Activated CD8-positive, alpha-beta memory T cell treated with anti-CD3 and anti-CD28 coated beads, Interleukin-2, amount 50 U/mL, for 24 hours (primary cell): ENCODE measurements around the gene RFC4.

ENCODE experiments used
- DNase-seq: peaks from one replicate; pipeline ENCODE4 v3.0.0-alpha.2; 2020; ENCODE audit errors: extremely low read depth

RFC4 gene

DNA sequence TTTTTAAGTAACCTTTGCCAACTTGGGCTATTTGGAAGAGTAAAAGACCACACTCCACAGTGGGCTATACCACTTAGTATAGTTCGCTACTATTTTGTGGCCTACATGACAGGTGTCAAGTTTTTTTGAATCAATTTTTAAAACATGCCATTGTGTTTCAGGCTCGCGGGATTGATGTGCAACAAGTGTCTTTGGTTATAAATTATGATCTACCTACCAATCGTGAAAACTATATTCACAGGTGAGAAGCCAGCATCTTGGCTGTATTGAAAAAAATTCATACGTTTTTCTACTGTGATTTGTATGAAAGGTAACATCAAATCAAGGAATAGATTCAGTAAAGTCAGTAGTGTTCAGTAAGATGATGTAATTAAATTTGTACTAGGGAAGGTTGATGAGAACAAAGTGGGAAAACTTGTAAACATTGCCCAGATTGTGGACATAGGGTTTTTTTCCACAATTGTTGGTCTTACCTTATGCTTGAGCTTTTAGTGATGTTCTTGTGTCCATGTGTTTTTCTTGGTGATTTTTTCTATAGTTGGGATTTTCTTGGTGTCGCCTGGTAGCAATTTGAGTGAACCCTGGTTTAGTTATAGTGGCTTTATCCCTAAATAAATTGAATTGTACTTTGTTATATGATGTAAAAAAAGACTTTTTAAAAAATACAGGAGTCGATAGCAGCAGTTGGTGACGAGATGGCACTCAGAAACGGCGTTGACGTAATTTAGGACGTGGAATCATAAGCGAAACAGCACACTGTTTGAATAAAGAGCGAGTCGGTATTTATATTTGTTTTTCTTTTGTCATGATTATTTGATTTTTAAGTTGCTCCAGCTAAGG lies 18.4 kb downstream of the RFC4 start:
- DNase-seq = no peak

DNA sequence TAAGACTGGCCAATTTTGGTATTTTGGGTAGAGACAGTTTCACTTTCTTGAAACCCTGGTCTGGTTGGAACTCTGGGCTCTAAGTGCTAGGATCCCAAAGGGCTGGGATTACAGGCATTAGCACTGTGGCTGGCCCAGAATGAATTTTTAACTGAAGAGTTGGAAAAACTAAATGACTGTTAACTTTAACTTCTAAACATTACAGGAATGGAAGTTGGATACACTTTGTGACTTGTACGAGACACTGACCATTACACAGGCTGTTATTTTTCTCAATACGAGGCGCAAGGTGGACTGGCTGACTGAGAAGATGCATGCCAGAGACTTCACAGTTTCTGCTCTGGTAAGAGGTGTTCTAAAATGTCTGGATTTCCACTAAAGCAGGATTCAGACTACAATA lies 19.4 kb downstream of the RFC4 start:
- DNase-seq = no peak

DNA sequence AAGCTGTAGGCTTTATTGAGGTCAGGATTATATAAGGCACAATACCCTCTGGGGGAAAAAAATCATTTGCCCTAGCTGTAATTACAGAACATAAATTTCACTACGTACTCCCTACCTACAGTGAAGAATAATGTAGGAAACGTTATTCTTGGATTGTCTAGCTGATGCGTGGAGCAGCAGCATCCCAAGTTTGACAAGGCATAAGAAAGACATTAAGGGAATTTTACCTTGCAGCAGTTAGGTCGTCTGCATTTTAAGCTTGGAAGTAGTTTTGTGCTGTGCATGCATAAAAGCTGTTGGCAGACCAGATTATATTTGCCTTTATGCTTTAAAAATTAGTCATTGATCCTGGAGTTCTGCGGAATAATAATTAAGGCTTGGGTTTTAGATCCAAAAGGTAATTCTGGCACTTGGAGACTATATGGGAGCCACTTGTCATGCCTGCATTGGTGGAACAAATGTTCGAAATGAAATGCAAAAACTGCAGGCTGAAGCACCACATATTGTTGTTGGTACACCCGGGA lies 20.7 kb downstream of the RFC4 start:
- DNase-seq = no peak

DNA sequence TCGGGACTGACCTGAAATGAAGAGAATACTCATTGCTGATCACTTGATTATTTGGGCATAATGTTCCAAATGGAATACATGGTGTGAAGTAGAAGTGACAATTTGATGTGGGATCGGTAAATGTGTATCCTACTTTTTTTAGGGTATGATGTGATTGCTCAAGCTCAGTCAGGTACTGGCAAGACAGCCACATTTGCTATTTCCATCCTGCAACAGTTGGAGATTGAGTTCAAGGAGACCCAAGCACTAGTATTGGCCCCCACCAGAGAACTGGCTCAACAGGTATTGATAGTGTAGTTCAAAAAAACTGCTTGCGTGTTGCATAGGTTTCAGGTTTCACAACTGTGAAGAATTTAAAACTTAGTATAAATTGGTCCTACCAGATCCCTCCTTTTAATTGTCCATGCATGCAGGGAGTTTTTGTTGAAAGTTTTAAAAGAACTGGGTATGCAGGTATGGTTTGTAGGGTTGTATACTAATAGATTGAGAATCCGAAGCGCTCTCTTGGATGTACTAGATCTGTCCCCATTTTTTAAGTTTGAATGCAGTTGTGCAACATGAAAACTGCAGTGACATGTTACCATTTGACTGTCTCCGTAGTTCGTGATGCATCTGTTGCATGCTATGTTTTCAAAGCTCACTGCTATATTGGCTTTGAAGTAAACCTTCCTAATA lies 21.3 kb downstream of the RFC4 start:
- no peak for DNase-seq

DNA sequence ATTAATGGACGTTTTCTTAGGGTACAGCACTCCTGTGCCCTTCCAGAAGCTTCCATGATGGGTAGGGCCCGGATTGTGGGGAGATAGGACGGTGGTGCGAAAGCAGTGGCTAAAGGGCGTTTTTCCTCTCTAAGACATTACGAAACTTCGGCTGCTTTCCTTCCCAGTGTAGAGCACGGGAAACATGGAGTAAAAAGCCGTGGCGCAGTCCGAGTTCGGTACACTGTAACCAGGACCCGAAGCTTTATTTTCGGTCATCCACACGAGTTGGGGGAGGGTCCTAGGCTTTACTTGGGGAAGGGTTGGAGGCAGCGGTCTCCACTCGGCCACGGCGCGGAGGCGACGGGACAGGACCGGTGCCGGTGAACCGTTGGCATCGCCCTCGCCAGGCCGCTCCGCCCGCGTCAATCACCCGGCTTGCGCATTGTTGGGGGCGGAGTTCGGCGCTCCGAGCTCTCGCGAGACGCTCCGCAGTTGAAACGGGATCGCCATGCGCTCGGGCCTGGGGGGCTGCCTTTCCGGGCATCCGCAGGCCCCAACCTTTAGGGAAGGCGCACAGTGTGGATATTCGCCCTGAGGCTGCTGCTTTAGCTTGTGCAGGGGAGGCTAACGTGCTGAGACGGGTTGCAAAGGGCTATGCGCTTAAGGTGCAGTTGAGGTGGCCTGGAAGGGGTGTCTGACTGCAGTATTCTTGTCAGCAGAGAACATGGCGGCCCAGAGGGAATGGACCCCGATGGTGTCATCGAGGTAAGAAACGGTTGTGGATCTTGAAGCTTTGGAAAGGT lies 22.4 kb downstream of the RFC4 start:
- DNase-seq = no peak

DNA sequence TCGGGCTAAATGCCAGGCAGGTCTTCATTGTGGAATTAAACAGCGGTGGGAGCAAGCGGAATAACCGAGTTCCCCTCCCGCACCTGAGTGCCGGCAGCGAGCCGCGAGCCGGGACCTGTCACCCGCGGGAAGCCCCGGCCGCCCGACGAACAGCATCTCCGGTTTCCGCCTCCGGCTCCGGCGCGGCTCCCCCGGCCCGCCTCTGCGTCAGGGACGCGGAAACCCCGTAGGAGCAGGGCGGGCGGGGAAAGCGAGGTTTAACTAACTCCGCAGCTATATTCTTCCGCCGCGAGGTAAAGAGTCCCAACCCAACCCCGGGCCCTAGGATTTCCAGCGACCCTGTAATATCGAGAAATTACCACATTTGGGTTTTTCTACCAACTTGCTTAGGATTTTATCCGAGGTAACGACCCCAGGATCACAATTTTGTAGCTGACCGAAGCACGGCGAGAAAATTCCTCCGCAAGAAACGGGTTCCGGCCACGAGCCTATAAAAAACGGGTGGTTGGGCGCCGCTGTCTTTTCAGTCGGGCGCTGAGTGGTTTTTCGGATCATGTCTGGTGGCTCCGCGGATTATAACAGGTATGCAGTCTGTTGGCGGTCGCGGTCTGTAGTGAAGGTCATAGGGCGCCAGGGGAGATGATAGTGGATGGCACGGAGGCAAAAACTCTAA lies 23.1 kb downstream of the RFC4 start, which contains the start of gene EIF4A2:
TSS of gene EIF4A2 (plus strand) at position 520 of the 673 bp plus-strand sequence. CDS start at position 554, 34 bp downstream.
- DNase-seq = peak; percentile 72

DNA sequence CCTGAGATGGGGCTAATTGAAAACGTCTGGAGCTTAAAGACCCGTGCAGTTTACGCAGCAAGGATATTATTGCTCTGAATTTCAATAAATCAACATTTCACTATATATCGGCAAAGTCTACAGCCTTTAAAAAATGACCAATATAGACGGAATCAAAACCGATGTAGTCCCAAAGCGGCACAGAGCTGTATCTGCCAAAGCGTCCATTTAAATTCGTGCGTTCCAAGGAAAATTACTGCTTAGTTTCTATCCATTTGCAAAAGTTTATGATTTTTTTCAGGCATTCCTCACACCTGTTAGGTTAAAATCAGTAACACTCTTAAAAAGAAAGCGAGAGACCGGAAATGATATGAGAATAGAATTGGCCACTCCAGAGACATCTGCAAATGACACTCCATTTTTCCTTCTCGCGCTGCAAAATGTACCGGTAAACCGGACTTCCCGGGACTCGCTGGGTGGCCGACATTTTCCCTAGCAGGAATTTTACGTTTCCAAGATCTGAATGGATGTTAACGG lies 23.7 kb downstream of the RFC4 start:
- no peak for DNase-seq

DNA sequence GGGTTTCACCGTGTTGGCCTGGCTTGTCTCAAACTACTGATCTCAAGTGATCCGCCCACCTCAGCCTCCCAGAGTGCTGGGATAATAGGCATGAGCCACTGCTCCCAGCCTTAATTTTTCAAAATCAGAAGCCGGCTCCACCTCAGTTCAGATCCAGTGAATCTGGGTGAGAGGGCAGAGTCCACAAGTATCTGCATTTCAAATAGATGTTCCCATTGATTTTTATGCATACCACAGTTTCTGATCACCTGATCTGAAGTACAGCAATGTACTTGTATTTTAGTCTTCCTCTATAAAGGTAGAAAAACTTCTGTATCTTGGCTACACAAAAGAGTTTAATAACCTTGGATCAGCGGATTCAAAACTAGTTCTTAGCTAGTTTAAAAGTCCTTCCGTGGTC lies 27.1 kb downstream of the RFC4 start:
- no peak for DNase-seq

DNA sequence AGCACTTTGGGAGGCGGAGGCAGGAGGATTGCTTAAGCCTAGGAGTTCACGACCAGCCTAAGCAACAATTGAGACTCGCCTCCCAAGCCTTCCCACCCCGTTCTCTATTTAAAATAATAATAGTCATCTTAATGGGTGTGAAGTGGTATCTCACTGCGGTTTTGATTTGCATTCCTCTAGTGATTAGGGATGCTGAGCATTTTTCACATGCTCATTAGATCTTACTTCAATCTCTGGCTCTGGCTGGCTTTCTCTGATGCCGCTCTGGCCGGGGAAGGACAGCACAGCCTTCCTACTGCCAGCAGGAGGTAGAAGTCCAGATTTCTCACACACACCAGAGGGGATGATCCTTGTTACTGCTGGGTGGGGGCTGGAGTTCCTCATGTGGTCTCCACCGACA lies 30.3 kb downstream of the RFC4 start:
- DNase-seq = no peak

DNA sequence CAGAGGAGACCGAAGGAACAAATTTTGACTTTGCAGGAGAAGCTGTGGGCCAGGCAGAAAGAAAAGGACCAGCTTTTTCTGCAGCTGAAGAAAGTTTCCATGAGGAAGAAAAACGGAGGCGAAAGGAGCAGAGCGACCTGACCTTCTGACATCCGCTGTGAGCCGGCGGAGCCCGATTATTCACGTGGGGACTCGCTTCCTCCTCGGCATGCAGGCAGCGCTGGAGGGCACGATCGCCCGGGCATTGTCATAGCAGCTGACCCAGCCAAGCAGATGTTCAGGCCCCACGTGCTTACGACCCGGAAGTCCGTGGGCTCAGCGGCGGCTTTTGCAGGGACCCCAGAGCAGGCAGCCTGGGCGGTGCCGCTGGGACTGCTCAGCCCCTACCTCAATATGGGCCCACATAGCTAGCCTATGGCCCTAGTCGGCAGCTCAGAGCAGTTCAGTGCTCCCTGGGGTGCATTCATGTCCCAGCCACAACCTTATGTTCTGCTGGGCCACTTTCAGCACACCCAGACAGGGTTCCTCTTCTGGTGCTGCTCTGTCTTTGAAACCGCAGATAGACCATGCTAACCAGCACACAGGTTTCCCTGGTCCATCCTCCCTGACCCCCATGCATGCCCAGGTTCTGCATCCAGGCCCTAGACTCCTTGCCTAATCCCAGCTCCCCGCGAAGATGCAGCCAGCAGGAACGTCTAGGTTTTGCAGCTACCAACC lies 33.4 kb downstream of the RFC4 start:
- DNase-seq = no peak

DNA sequence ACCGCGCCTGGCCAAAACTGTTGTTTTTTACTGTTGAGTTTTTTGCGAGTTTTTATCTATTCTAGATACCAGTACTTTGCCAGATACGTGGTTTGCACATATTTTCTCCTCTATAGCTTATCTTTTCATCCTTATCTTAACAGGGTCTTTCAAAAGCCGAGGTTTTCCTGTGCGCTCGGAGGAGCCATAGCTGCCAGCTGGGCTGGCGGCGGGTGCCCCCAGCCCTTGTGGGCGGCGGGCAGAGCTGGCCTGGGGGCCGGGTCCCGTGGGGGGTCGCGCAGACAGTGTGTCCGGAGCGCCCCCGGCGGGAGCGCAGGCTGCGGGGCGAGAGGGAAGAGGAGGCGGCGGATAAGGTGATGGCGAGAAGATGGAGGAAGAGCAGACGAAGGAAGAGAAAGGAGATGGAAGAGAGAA lies 34.0 kb downstream of the RFC4 start:
- no peak for DNase-seq

DNA sequence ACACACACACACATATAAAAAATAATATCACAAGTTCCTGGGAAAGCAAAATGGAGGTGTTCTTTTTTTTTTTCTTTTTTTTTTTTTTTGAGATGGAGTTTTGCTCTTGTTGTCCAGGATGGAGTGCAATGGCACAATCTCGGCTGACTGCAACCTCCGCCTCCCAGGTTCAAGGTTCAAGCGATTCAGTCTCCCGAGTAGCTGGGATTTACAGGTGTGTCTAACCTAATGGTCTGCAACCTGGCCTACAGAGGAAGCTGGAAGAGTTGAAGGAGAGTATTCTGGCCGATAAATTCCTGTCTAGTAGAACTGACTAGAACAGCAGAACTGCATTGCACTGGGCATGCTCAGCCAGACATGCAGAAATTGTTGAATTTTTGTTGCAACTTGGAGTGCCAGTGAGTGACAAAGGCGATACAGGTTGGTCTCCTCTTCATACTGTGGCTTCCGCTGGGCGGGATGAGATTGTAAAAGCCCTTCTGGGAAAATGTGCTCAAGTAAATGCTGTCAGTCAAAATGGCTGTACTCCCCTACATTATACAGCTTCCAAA lies 45.3 kb downstream of the RFC4 start:
- DNase-seq = no peak

DNA sequence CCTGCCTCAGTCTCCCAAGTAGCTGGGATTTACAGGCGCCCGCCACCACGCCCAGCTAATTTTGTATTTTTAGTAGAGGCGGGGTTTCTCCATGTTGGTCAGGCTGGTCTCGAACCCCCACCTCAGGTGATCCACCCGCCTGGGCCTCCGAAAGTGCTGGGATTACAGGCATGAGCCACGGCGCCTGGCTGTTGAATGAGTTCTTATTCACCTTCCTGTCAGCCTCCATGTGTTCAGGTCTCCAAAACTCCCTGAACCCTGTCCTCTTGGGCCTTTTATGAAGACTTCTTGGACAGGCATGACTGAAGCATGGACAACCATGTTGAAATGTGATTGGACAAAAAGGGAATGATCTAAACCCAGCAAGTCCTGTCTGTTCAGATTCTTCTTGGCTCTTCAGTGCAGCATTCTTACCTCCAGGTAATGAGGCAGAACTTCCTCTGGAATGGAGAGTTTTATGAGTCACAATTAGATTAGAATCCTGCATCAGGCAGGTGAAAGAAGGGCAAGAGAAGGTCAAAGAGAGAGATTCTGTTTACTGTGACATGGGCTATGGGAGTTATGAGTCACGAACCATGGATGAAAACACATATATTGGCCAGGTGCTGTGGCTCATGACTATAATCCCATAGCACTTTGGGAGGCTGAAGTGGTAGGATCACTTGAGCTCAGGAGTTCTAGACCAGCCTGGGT lies 46.0 kb downstream of the RFC4 start:
- no peak for DNase-seq

DNA sequence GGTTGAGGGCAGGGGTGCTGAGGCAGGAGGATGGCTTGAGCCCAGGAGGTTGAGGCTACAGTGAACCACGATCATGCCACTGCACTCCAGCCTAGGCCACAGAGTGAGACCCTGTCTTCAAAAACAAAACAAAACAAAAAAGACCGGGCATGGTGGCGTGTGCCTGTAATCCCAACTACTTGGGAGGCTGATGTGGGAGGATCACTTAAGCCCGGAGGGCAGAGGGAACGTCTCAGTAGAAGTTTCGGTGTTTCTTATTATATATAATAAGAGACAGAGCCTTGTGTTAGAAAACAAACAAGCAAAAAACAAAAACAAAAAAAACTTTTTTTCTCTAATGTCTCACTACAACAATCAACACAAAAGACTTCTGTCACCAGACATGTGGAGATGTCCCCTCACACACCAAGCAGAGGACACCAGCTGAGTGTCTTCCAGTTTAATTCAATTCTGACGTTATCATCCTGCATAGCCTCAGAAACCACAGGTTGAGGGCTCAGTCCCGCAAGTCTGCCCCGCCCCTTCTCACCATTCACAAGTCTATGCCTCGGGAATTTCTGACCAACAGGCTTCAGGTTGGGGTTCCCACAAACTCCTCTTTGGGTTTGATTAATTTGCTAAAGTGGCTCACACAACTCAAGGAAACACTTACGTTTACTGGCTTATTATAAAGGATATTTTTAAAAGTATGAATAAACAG lies 46.9 kb downstream of the RFC4 start:
- DNase-seq = no peak

DNA sequence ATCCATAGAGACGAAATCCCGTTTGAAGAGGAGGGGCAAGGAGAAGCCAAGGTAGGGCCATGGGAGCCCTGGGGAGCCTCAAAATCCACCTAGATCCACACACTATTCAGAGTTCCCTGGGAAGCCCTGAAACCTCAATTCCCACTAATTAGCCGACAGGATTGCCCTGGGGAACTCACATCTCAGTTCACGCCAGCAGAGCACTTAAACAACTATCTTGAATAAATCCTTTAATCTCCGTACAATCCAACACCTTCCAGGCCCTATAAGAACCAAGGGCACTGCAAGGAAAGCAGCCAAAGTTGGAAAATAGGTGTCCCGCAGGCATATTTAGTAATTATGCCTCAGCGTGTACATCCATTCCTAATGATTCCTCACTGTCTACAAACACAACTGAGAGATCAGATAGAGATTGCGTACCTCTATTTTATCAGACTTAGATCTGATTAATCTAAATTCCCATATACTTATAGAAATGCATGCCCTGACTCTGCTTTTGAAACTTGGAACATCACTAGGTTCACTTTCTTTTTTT lies 48.5 kb downstream of the RFC4 start:
- no peak for DNase-seq

DNA sequence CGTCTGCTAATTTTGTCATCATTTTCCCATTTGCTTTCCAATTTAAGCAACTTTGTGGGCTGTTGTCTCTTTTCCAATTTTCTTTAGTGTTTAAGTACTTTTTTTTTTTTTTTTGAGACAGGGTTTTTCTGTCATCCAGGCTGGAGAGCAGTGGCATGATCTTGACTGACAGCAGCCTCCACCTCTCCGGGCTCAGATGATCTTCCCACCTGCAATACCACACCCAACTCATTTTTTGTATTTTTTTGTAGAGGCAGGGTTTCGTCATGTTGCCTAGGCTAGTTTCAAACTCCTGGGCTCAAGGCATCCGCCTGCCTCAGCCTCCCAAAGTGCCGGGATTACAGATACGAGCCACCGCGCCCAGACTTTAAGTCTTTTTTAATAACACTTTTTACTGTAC lies 49.1 kb downstream of the RFC4 start:
- DNase-seq = no peak

DNA sequence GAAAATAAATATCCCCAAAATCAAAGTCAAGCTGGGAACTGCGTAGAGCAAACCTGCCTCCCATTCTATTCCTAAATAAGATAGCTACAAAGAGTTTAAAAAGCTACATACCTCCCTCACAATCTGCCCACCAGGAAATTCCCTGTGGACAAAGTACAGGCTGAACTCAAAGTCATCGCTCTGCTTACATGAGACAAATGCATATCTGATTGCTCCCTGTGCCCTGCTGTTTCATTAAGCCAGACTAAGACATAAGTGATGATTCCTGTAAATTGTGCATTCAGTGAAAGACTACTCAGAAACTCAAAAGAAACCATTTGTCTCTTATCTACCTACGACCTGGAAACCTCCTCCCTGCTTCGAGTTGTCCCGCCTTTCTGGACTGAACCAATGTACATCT lies 51.4 kb downstream of the RFC4 start:
- no peak for DNase-seq

DNA sequence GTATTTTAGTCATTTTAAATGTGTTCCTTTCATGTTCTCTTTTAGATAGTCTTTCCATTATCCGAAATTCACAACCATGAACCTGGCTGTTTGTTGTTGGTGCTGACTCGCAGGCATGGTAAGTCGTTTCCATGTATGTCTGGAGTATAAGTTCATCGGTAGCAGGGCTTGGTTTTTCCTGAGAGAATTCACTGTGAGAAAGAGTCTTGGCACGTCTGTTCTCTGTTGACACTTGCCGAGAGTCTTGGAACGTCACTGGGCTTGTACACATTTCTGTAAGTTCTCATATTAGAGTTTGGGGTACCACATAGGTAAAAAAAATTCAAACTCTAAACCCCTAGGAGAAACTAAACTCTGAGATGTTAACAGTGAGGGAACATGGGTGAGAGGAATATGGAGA lies 52.3 kb downstream of the RFC4 start:
- DNase-seq = no peak

DNA sequence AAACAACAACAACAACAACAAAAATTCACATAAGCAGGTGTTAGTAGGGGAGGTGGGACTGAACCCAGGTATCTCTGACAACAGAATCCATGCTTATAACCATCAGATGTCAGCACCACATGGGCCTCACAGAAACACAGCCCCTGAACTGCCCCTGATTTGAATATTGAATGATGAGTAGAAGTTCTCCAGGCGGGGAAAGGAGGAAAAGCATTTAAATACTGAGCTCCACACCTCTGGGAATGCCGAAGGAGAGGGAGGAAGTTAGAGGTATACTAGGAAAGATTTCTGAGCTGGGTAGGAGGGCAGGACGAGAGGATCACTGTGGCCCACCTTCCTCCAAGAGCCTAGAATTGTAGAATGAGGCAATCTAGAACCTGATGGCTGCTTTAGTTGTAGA lies 54.8 kb downstream of the RFC4 start:
- no peak for DNase-seq
